Measurements from ENCODE around the gene C2CD2. TPM values are rescaled to one million over a fixed set of nuclear protein-coding genes. Genes with fewer than 3 reads are reported as not detected.

The C2CD2 gene
- total and polyA plus RNA-seq, 2 donors (not counting 1 experiment from before 2014, with no cell fraction given), result 20.3 to 22.3 TPM

DNA sequence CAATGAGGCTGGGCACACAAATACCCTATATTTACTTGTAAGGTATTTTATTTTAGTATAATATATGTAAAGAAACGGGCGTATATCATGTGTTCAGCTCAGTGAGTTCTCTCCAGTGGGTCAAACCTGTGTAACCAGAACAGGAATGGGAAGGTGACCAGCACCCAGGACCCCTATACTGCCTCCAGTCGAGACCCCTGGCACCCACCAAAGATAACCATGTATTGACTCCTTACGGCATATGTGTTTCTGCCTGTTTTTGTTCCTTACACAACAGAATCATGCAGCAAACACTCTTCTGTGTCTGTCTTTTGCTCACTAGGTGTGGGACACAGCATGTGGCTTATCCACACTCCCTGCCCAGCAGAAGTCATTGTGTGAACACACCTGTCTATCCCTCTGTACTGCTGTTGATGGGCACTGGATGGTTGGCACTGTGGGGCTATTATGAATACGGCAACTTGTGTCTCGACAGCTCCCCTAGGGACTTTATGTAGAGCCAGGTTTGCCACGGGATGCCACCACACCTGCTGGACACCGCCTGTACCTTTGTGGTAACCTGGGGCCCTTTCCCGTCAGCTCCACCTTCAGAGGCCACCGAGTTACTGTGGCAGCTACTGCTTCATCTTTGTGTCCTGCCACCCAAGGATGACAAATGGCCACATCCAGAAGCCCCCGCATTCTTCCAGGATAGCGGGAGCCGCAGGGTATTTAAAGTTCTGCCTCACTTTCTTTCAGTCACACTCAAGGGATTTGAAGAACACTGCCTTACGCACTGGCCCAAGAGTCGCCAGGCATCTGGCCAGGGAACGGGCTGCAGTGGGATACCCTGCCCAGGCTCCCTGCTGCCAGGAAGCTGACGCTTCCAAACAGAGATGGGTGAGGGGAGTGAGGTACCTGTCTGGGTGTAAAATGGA lies 23.5 kb upstream of the C2CD2 start:
- no peaks in the 10 kb centered on the region for H3K36me3 ChIP-seq (ENCODE audit: control insufficient read depth, insufficient read depth, low read length)
- no peaks in the 10 kb centered on the region for H3K27me3 ChIP-seq (ENCODE audit: control insufficient read depth, insufficient read depth, low read length)
- no peaks in the 10 kb centered on the region for H3K9me3 ChIP-seq (ENCODE audit: control insufficient read depth, insufficient read depth, low read depth, low read length)
- H3K9ac ChIP-seq (ENCODE audit: insufficient read depth, low read length), result no peak overlapping the region
- no peak for DNase-seq (ENCODE audit: low read depth in 2 of 2)
- H3K4me1 ChIP-seq (ENCODE audit: control insufficient read depth, extremely low read depth, insufficient read depth, low read length), result no peaks in the 10 kb centered on the region
- H4K20me1 ChIP-seq (ENCODE audit: control insufficient read depth, extremely low read depth, insufficient read depth, low read length), result no peaks in the 10 kb centered on the region
- H3K27ac ChIP-seq (ENCODE audit: insufficient read depth, low read length), result no peak overlapping the region
- H3K79me2 ChIP-seq (ENCODE audit: control insufficient read depth, insufficient read depth, low read length), result no peaks in the 10 kb centered on the region
- no peak overlapping the region for H3K4me3 ChIP-seq (replicated peaks in 1 of 4; ENCODE audit: control extremely low read depth in 1 of 4, insufficient read depth in 1 of 4, low read depth in 3 of 4, low read length in 4 of 4)
- H3K4me2 ChIP-seq (ENCODE audit: extremely low read depth, insufficient read depth, low read length), result no peak overlapping the region
- TF ChIP-seq, protein P1, sequence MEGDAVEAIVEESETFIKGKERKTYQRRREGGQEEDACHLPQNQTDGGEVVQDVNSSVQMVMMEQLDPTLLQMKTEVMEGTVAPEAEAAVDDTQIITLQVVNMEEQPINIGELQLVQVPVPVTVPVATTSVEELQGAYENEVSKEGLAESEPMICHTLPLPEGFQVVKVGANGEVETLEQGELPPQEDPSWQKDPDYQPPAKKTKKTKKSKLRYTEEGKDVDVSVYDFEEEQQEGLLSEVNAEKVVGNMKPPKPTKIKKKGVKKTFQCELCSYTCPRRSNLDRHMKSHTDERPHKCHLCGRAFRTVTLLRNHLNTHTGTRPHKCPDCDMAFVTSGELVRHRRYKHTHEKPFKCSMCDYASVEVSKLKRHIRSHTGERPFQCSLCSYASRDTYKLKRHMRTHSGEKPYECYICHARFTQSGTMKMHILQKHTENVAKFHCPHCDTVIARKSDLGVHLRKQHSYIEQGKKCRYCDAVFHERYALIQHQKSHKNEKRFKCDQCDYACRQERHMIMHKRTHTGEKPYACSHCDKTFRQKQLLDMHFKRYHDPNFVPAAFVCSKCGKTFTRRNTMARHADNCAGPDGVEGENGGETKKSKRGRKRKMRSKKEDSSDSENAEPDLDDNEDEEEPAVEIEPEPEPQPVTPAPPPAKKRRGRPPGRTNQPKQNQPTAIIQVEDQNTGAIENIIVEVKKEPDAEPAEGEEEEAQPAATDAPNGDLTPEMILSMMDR (conservative IDR thresholded peaks at IDR 0.05 in 1 of 2, IDR thresholded peaks at IDR 0.05 in 1 of 2; ENCODE audit: low read depth in 1 of 2, low read length in 2 of 2), result no peak
- no peak for TF ChIP-seq EZH2 (IDR thresholded peaks at IDR 0.05; ENCODE audit: low read length, missing control alignments)
- no peak overlapping the region for H2AFZ ChIP-seq (ENCODE audit: low read length)

DNA sequence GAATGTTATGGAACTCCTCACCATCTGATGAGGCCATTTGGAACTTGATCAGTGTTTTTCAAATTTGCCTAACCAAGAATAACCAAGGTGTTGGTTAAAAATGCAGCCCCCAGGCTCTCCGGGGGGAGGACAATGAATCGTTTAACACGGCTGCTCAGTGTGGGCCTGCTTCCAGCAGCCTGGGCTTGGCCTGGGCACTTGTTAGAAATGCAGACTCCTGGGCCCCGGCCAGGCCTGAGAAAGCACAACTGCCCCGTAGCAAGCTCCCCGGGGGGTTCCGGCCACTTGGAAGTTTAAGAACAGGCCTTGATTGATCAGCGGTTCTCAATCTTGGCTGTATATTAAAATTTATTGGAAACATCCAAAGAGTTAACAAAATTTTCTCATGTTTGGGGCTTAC lies 22.8 kb upstream of the C2CD2 start:
- H3K4me3 ChIP-seq (replicated peaks in 1 of 4; ENCODE audit: control extremely low read depth in 1 of 4, insufficient read depth in 1 of 4, low read depth in 3 of 4, low read length in 4 of 4), result no peak overlapping the region
- H3K36me3 ChIP-seq (ENCODE audit: control insufficient read depth, insufficient read depth, low read length), result no peaks in the 10 kb centered on the region
- DNase-seq (ENCODE audit: low read depth in 2 of 2), result no peak
- no peaks in the 10 kb centered on the region for H3K27me3 ChIP-seq (ENCODE audit: control insufficient read depth, insufficient read depth, low read length)
- TF ChIP-seq, protein P1 (conservative IDR thresholded peaks at IDR 0.05 in 1 of 2, IDR thresholded peaks at IDR 0.05 in 1 of 2; ENCODE audit: low read depth in 1 of 2, low read length in 2 of 2), result no peak
- TF ChIP-seq EZH2 (IDR thresholded peaks at IDR 0.05; ENCODE audit: low read length, missing control alignments), result no peak
- H4K20me1 ChIP-seq (ENCODE audit: control insufficient read depth, extremely low read depth, insufficient read depth, low read length), result no peaks in the 10 kb centered on the region
- no peak overlapping the region for H2AFZ ChIP-seq (ENCODE audit: low read length)
- H3K4me1 ChIP-seq (ENCODE audit: control insufficient read depth, extremely low read depth, insufficient read depth, low read length), result no peaks in the 10 kb centered on the region
- H3K4me2 ChIP-seq (ENCODE audit: extremely low read depth, insufficient read depth, low read length), result no peak overlapping the region
- no peak overlapping the region for H3K9ac ChIP-seq (ENCODE audit: insufficient read depth, low read length)
- H3K27ac ChIP-seq (ENCODE audit: insufficient read depth, low read length), result no peak overlapping the region
- H3K79me2 ChIP-seq (ENCODE audit: control insufficient read depth, insufficient read depth, low read length), result no peaks in the 10 kb centered on the region
- H3K9me3 ChIP-seq (ENCODE audit: control insufficient read depth, insufficient read depth, low read depth, low read length), result no peaks in the 10 kb centered on the region

- Histone ChIP-seq H3K27me3 (ENCODE audit: control insufficient read depth, insufficient read depth, low read length) (no peaks in the 10 kb centered on the region), H3K4me3 (replicated peaks in 1 of 4; ENCODE audit: control extremely low read depth in 1 of 4, insufficient read depth in 1 of 4, low read depth in 3 of 4, low read length in 4 of 4) (no peak overlapping the region), H4K20me1 (ENCODE audit: control insufficient read depth, extremely low read depth, insufficient read depth, low read length) (no peaks in the 10 kb centered on the region), H3K27ac (ENCODE audit: insufficient read depth, low read length) (no peak overlapping the region), H3K36me3 (ENCODE audit: control insufficient read depth, insufficient read depth, low read length) (no peaks in the 10 kb centered on the region), H3K79me2 (ENCODE audit: control insufficient read depth, insufficient read depth, low read length) (no peaks in the 10 kb centered on the region), H3K9ac (ENCODE audit: insufficient read depth, low read length) (no peak overlapping the region), H3K9me3 (ENCODE audit: control insufficient read depth, insufficient read depth, low read depth, low read length) (no peaks in the 10 kb centered on the region), H3K4me1 (ENCODE audit: control insufficient read depth, extremely low read depth, insufficient read depth, low read length) (no peaks in the 10 kb centered on the region), H2AFZ (ENCODE audit: low read length) (no peak overlapping the region), H3K4me2 (ENCODE audit: extremely low read depth, insufficient read depth, low read length) (no peak overlapping the region)
- no peak for DNase-seq (ENCODE audit: low read depth in 2 of 2)
- no peak for TF ChIP-seq EZH2 (IDR thresholded peaks at IDR 0.05; ENCODE audit: low read length, missing control alignments)
- TF ChIP-seq, protein P1 (conservative IDR thresholded peaks at IDR 0.05 in 1 of 2, IDR thresholded peaks at IDR 0.05 in 1 of 2; ENCODE audit: low read depth in 1 of 2, low read length in 2 of 2), result no peak
These were observed 21.8 kb upstream of the C2CD2 start for GRCh38 chr21:41975391-41976272.
